ENCODE data around the gene SLC44A5.

The SLC44A5 gene

GRCh38 chr1:75170011-75170410 lies 440.9 kb downstream of the SLC44A5 start:
- H3K79me2 ChIP-seq (ENCODE audit: low read length) = no peaks in the 10 kb centered on the region
- H3K4me2 ChIP-seq (ENCODE audit: low read length) = no peak overlapping the region
- no peak overlapping the region for H3K4me3 ChIP-seq (ENCODE audit: low read length)
- no peak overlapping the region for H3K27ac ChIP-seq (ENCODE audit: low read length)
- no peaks in the 10 kb centered on the region for H3K9me3 ChIP-seq (ENCODE audit: insufficient read depth, low read length)
- no peaks in the 10 kb centered on the region for H4K20me1 ChIP-seq (ENCODE audit: insufficient read depth, low read length)
- no peaks in the 10 kb centered on the region for H3K36me3 ChIP-seq (replicated peaks; ENCODE audit: low read depth, low read length)
- no peak overlapping the region for H3K9ac ChIP-seq (ENCODE audit: low read length)
- TF ChIP-seq EZH2phosphoT487 (IDR thresholded peaks at IDR 0.05; ENCODE audit: low read depth) = no peak
- TF ChIP-seq, protein P1, sequence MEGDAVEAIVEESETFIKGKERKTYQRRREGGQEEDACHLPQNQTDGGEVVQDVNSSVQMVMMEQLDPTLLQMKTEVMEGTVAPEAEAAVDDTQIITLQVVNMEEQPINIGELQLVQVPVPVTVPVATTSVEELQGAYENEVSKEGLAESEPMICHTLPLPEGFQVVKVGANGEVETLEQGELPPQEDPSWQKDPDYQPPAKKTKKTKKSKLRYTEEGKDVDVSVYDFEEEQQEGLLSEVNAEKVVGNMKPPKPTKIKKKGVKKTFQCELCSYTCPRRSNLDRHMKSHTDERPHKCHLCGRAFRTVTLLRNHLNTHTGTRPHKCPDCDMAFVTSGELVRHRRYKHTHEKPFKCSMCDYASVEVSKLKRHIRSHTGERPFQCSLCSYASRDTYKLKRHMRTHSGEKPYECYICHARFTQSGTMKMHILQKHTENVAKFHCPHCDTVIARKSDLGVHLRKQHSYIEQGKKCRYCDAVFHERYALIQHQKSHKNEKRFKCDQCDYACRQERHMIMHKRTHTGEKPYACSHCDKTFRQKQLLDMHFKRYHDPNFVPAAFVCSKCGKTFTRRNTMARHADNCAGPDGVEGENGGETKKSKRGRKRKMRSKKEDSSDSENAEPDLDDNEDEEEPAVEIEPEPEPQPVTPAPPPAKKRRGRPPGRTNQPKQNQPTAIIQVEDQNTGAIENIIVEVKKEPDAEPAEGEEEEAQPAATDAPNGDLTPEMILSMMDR (IDR thresholded peaks at IDR 0.05; ENCODE audit: low read depth, low read length) = no peak
- peaks cover 15% of the 10 kb centered on the region for H3K4me1 ChIP-seq (ENCODE audit: low read length)
- peaks cover 25% of the 10 kb centered on the region for H3K27me3 ChIP-seq (ENCODE audit: low read depth, low read length)
- H2AFZ ChIP-seq (ENCODE audit: low read depth, low read length) = no peak overlapping the region

DNA sequence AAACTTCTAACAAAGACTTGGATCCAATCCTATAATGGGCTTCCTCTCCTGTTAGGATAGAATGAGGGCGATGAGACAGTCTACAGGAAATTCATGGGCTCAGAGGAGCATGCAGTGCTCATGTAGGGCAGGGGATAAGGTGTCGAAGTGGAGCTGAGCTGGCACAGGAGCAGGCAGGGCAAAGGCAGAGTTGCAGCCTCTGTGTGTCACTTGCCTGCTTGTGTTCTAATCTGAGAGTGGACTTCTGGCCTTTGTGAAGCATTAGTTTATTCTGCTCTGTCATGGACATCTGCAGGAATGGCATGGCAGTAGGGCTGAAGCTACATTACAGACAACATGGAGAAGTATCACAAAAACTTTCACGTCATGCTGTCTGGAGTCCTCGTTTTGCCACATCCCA lies 444.1 kb downstream of the SLC44A5 start:
- H4K20me1 ChIP-seq (ENCODE audit: insufficient read depth, low read length) = no peaks in the 10 kb centered on the region

GRCh38 chr1:75165264-75165663 lies 445.6 kb downstream of the SLC44A5 start:
- no peak overlapping the region for H3K27ac ChIP-seq (ENCODE audit: low read length)
- H4K20me1 ChIP-seq (ENCODE audit: insufficient read depth, low read length) = no peaks in the 10 kb centered on the region
- H3K9me3 ChIP-seq (ENCODE audit: insufficient read depth, low read length) = no peaks in the 10 kb centered on the region
- no peak overlapping the region for H2AFZ ChIP-seq (ENCODE audit: low read depth, low read length)
- no peak for TF ChIP-seq EZH2phosphoT487 (IDR thresholded peaks at IDR 0.05; ENCODE audit: low read depth)
- TF ChIP-seq, protein P1 (IDR thresholded peaks at IDR 0.05; ENCODE audit: low read depth, low read length) = no peak
- H3K4me2 ChIP-seq (ENCODE audit: low read length) = 0 out of 2 replicates have a peak overlapping the region, but pooled peaks have one; percentile 22
- H3K27me3 ChIP-seq (ENCODE audit: low read depth, low read length) = peaks cover 47% of the 10 kb centered on the region
- no peaks in the 10 kb centered on the region for H3K36me3 ChIP-seq (replicated peaks; ENCODE audit: low read depth, low read length)
- H3K79me2 ChIP-seq (ENCODE audit: low read length) = no peaks in the 10 kb centered on the region
- H3K4me1 ChIP-seq (ENCODE audit: low read length) = peaks cover 28% of the 10 kb centered on the region
- no peak overlapping the region for H3K4me3 ChIP-seq (ENCODE audit: low read length)
- H3K9ac ChIP-seq (ENCODE audit: low read length) = no peak overlapping the region

More for the DNA sequence above, 444.1 kb downstream of the SLC44A5 start:
- Histone ChIP-seq H3K9me3 (ENCODE audit: insufficient read depth, low read length) (no peaks in the 10 kb centered on the region), H3K27ac (ENCODE audit: low read length) (no peak overlapping the region), H3K27me3 (ENCODE audit: low read depth, low read length) (peaks cover 44% of the 10 kb centered on the region), H3K36me3 (replicated peaks; ENCODE audit: low read depth, low read length) (no peaks in the 10 kb centered on the region), H3K4me1 (ENCODE audit: low read length) (peaks cover 23% of the 10 kb centered on the region), H2AFZ (ENCODE audit: low read depth, low read length) (no peak overlapping the region), H3K79me2 (ENCODE audit: low read length) (no peaks in the 10 kb centered on the region), H3K4me2 (ENCODE audit: low read length) (no peak overlapping the region), H3K9ac (ENCODE audit: low read length) (no peak overlapping the region), H3K4me3 (ENCODE audit: low read length) (no peak overlapping the region)
- TF ChIP-seq, protein P1 (IDR thresholded peaks at IDR 0.05; ENCODE audit: low read depth, low read length) = no peak
- TF ChIP-seq EZH2phosphoT487 (IDR thresholded peaks at IDR 0.05; ENCODE audit: low read depth) = no peak

DNA sequence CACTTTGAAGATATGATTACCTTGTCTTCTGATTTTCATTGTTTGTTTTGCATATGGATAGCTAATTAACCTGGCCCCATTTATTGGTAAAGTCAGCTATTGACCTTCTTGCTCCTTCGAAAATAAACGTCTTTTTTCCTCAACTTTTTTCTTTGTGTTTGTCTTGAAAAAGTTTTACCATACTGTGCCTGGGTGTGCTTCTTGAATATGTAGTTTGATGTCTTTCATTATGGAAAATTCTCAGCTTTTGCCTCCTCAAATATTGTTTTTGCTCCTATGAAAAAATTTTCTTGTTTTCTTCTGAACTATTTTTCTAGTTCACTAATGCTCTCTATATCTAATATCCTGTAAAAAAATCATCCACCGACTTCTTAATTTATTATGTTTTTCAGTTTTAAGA lies 451.8 kb downstream of the SLC44A5 start:
- Histone ChIP-seq H3K36me3 (replicated peaks; ENCODE audit: low read depth, low read length) (no peaks in the 10 kb centered on the region), H3K79me2 (ENCODE audit: low read length) (no peaks in the 10 kb centered on the region), H3K4me1 (ENCODE audit: low read length) (peaks cover 10% of the 10 kb centered on the region), H3K27me3 (ENCODE audit: low read depth, low read length) (peaks cover 21% of the 10 kb centered on the region), H2AFZ (ENCODE audit: low read depth, low read length) (no peak overlapping the region), H3K9ac (ENCODE audit: low read length) (no peak overlapping the region), H3K4me3 (ENCODE audit: low read length) (no peak overlapping the region), H4K20me1 (ENCODE audit: insufficient read depth, low read length) (no peaks in the 10 kb centered on the region), H3K27ac (ENCODE audit: low read length) (no peak overlapping the region), H3K9me3 (ENCODE audit: insufficient read depth, low read length) (no peaks in the 10 kb centered on the region), H3K4me2 (ENCODE audit: low read length) (no peak overlapping the region)
- TF ChIP-seq, protein P1 (IDR thresholded peaks at IDR 0.05; ENCODE audit: low read depth, low read length) = no peak
- no peak for TF ChIP-seq EZH2phosphoT487 (IDR thresholded peaks at IDR 0.05; ENCODE audit: low read depth)
